NCI-H82 (cell line): Measurements from ENCODE around the gene C1orf94.

ENCODE experiments used
- DNase-seq: peaks from one replicate; lab custom pipeline; 2025; lab: John Stamatoyannopoulos, UW

C1orf94 gene

DNA sequence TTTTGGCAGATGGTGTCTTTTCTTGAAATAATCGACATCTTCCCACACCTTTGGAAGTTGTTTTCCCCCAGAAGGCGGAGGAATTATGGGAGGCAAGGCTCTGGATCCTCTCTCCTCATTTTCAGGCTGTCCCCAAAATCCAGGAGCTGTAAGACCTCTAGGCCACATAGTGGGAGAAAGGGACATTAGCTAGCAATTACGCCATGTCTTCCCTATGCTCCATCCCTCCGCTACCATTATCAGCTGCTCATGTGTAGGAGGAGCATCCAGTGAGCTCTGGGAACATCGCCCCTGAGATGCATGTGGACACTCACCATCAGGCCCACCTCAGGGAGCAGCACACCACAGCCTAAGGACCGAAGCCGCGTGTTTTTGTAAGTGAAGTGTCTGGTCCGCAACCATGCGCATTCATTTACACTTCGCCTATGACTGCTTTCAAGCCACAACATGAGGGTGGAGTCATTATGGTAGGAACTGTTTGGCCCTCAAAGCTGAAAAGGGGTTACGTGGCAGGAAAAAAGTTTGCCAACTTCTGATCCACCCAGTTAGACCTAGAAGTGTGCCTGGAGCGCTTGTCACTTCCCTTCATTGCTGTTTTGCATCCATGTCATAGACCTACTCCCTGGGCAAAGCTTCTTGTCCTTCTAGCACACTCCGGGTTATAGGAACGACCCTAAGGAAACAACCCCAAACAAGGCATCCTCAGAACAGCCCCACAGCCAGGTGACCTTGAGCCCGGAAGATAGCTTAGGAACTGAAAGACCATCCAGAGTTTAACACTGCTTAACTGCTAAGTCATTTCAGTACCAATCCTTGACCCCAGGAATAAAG, 85.5 kb downstream of the C1orf94 start:
- DNase-seq = no peak

DNA sequence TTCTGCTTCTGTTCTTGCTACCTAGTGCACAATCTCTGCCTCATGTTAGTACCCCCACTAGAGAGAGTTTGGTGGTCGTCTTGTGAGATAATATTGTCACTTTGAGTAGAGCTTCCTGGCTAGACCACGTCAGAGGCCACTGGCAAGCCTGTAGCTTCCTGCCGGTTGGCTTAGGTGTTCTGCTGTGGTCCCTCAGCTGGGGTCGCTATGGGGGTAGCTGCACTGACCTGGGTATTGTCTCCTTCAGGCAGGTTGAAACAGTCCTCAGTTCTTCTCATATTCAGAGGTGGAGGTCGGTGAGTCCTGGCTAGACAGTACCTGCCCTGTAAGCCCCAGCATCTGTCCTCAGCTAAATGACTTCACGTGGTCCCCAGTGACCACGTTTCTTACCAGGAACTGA, 86.2 kb downstream of the C1orf94 start:
- no peak for DNase-seq

DNA sequence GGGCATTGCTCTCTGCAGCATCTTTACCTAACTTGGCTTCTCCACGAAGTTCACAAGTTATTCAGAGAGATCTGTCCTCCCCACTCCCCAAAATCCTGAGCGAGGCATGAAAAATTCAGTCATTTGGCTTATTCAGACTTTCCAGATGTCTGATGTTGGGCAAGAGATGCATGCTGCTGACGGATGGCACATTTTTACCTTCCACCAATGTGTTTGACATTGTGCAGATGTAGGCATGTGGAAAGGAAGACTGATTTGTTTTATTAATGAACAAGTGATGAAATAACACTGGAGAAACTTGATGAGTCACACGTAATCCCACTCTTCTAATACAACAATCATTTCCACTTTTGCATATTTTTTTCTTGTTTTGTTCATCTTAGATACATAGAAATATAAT, 86.7 kb downstream of the C1orf94 start:
- no peak for DNase-seq

DNA sequence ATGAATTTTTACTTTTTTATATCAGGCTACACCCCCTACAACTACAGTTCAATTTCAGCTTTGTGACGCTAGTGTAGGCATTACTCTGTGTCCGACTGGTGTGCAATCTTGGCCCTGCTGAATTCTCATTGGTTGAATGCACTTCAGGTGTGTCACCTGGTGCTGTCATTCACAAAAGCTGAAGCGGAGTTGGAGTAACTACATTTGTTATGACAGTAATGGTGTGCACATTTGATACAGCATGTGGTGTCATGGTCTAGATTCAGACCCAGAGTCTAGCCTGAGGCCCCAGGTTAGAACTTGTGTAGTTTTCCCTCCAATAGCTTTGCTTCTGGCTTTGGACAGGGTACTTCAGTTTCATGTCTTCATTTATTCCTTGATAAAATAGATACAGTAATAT, 88.7 kb downstream of the C1orf94 start:
- no peak for DNase-seq

DNA sequence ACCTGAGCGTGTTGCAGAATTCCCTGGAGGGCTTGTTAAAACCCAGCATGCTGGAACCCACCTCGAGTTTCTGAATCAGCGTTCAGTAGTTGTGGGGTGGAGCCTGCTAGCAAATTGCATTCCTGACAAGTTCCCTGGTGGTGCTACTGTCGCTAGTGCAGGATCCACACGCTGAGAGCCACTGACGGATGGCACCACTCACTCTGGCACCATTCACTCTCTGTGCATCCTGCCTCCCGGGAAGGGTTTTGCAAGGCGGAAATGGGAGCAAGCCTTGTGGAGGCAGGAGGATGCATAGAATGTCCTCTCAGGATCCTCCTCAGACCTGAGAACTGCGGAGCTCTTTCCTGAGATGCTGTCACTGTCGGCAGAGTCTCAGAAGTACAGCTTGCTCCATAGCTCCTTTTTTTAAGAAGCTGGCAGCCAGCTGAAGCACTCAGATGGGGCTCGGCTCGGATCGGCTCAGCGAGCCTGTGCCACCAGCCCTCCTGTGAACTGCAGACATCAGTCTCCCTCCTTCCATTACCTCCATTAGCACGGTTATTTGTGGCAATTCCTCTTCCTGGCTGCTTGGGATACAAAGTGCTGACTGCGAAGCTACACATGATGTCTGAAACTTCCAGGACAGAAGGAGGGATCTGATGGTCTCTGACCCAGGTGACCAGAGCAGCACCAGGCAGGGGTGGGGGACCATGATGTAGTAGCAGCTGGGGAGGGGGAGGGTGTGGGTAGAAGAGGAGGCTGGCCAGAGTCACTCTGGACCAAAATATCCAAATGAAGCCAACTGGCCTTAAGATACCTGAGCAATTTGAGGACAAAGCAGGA, 89.6 kb downstream of the C1orf94 start:
- DNase-seq = peak; percentile 38

DNA sequence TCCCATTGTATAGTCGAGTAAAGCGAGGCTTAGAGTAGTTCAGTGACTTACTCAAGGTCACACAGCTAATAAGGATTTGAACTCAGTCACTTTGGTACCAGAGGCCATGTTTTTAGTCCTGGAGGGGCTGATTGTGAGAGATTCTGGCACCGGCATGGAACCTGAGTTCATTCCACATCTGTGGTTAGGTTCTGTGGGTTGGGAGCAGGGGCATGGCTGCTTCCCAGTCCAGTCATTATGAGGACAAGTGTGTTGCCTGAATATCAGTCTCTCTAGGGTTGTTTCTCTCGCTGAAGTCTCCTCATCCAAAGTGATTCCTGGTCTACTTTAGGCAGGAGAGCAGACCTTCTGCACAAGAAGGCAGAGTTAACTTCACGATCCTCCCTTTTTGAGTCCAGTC, 90.6 kb downstream of the C1orf94 start:
- no peak for DNase-seq

DNA sequence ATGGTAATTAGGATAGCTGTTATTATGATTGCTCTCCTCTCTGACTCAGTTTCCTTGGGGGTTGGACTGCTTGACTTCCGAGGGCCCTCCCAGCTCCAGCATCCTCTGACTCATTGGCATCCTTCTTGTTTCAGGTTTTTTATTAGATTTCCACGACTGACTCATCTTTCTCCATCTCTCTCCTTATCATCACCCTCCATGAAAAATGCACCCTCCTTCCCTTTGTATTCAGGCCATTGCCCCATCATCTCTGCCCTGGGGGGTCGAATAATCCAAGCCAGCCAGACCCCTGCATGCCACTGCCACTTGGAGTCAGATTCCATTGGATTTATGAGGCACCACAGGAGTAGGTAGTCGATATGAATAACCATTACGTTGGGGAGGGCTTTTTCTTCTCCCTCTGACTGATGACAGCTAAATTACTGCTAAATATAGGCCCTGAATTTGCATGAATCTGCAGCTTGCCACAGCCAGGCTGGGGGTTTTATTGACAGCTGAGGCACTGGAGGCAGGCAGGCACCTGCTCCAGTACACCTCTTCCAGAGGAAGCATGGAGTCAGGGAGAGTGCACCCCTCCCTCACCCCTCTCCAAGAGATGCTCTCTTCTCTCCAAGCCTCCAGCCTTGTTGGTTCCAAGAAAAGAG, 91.7 kb downstream of the C1orf94 start:
- no peak for DNase-seq
